SH-SY5Y (cell line): Measurements from ENCODE around the gene FOXL1.

Experiments
- GATA2 ChIP-seq: IDR thresholded peaks from 2 replicates; pipeline ENCODE4 v1.6.1; 2011; ENCODE audit warnings: mild to moderate bottlenecking, low read depth, low read length
- GATA3 ChIP-seq: IDR thresholded peaks from 2 replicates; pipeline ENCODE4 v1.6.1; 2011; ENCODE audit warnings: low read depth, mild to moderate bottlenecking, low read length, moderate library complexity

FOXL1 gene

DNA sequence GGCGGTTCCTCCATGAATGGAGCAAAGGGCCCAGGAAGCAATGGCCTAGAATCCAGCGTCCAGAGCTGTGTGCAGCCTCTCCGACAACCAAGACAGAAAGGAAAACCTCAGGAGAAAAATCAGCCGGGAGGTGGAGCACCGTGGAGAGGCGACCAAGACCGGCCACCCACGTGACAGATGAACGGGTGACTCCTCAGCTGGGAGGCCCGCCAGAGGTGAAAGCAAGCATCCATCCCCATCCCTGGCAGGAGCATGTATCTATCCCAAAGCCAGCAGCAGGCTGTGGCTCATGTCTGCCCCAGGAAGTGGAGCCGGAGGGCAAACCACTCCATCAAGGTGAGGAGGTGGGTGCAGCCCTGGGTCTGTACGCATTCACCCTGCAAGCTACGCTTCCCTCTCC is 52.1 kb downstream of the FOXL1 start:
- TF ChIP-seq GATA2 (no peak), GATA3 (no peak)

DNA sequence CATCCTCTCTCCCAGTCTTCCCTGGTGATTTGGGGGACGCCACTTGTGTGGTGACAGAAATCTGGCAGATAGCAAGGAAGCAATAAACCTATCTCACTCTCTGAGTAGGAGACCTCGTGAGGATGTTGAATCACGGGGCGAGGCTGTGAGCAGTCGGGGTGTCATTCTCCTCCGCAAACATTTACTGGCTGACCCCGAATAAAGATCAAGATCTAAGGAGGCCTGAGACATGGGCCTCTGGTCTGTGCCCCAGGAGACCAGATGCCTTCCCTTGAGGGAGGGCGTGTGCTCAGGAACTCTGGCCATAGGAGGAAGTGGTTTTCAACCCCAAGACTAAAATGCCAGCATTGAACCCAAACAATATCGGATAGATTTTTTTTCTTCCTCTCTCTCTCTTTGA is 53.1 kb downstream of the FOXL1 start:
- TF ChIP-seq GATA2, result no peak
- TF ChIP-seq GATA3, result no peak
